H1 (cell line): Measurements from ENCODE around the gene TRPC1. TPM values are rescaled to one million over a fixed set of nuclear protein-coding genes. Genes with fewer than 3 reads are reported as not detected.
A peak's percentile ranks its signal among the peaks of the same experiment; 100 is the strongest.

Experiments
- ASH2L ChIP-seq: fragments of 200-600, 300-600 bp; sonication (generic); IDR thresholded peaks from one replicate; pipeline ENCODE4 v1.7.1; 2017; ENCODE audit warnings: low read length
- BACH1 ChIP-seq: IDR thresholded peaks from 2 replicates; pipeline ENCODE4 v1.6.1; 2012; ENCODE audit warnings: low read length, improper control_type of control experiment
- BCL11A ChIP-seq, 2 experiments: IDR thresholded peaks; one replicate each; pipeline ENCODE4 v1.6.1; 2011; ENCODE audit warnings: low read depth in 2 of 2, low read length in 2 of 2, mild to moderate bottlenecking in 2 of 2
- CBX8 ChIP-seq: fragments of 300-800, 300-1000 bp; sonication (generic); IDR thresholded peaks from 2 replicates; pipeline ENCODE4 v1.7.1; 2016; ENCODE audit warnings: low read depth, low read length, borderline replicate concordance
- CHD2 ChIP-seq: IDR thresholded peaks from 2 replicates; pipeline ENCODE4 v1.6.1; 2012; ENCODE audit warnings: low read length, improper control_type of control experiment
- CREB1 ChIP-seq: IDR thresholded peaks from 2 replicates; pipeline ENCODE4 v1.6.1; 2012; ENCODE audit warnings: inconsistent platforms
- EGR1 ChIP-seq: IDR thresholded peaks from 2 replicates; pipeline ENCODE4 v1.6.1; 2011; ENCODE audit warnings: low read depth, low read length, borderline replicate concordance
- GABPA ChIP-seq: IDR thresholded peaks from 2 replicates; pipeline ENCODE4 v1.6.1; 2011; ENCODE audit warnings: mild to moderate bottlenecking, low read length, moderate library complexity, borderline replicate concordance; ENCODE audit not compliant: insufficient read depth
- GTF2F1 ChIP-seq: IDR thresholded peaks from 2 replicates; pipeline ENCODE4 v1.6.1; 2012; ENCODE audit warnings: low read depth, low read length, improper control_type of control experiment, borderline replicate concordance
- HDAC6 ChIP-seq: IDR thresholded peaks from one replicate; pipeline ENCODE4 v1.7.1; 2012; ENCODE audit warnings: low read depth, mild to moderate bottlenecking, inconsistent platforms, low read length, moderate library complexity
- JUND ChIP-seq: IDR thresholded peaks from 2 replicates; pipeline ENCODE4 v1.6.1; 2011; ENCODE audit warnings: mild to moderate bottlenecking, improper control_type of control experiment, low read length
- RAD21 ChIP-seq, 2 experiments: IDR thresholded peaks in 1 of 2; conservative IDR thresholded peaks in 1 of 2; 2 replicates each; pipeline ENCODE4 v1.6.1; 2011; ENCODE audit warnings: low read depth in 2 of 2, low read length in 2 of 2, improper control_type of control experiment in 1 of 2, inconsistent platforms in 1 of 2, mild to moderate bottlenecking in 1 of 2, moderate library complexity in 1 of 2
- SIN3A ChIP-seq, 2 experiments: IDR thresholded peaks in 1 of 2; conservative IDR thresholded peaks in 1 of 2; 2 replicates each; pipeline ENCODE4 v1.6.1; 2011 to 2012; ENCODE audit warnings: low read length in 2 of 2, improper control_type of control experiment in 1 of 2, low read depth in 1 of 2, mild to moderate bottlenecking in 1 of 2
- SIRT6 ChIP-seq: IDR thresholded peaks from one replicate; pipeline ENCODE4 v1.7.1; 2012; ENCODE audit warnings: low read length, inconsistent platforms
- SP4 ChIP-seq: IDR thresholded peaks from 2 replicates; pipeline ENCODE4 v1.6.1; 2012; ENCODE audit warnings: low read length, inconsistent platforms
- SRF ChIP-seq: IDR thresholded peaks from 2 replicates; pipeline ENCODE4 v1.6.1; 2011; ENCODE audit warnings: mild to moderate bottlenecking, low read depth, low read length, moderate library complexity
- TAF7 ChIP-seq: optimal IDR thresholded peaks from 2 replicates; pipeline ENCODE3; 2011; ENCODE audit warnings: low read depth, mild to moderate bottlenecking, inconsistent platforms, low read length, moderate library complexity, borderline replicate concordance
- TBP ChIP-seq: IDR thresholded peaks from 2 replicates; pipeline ENCODE4 v1.6.1; 2011; ENCODE audit warnings: low read depth, low read length, improper control_type of control experiment
- TEAD4 ChIP-seq: IDR thresholded peaks from 2 replicates; pipeline ENCODE4 v1.6.1; 2012; ENCODE audit warnings: low read depth, low read length, inconsistent platforms, mixed read lengths
- polyA plus RNA-seq, 7 experiments: library from polyadenylated mRNA; depleted of rRNA in 3 of 7; stranded (reverse) in 5 of 7; unstranded in 2 of 7; fragments of >200 nt in 5 of 7; fragments of 200-250 nt in 2 of 7; gene quantifications; 1 replicate in 5 of 7; 2 replicates in 1 of 7; 4 replicates in 1 of 7; pipeline versions ENCODE4 v1.2.1 to v1.2.3, GENCODE V29; 2011 to 2013; ENCODE audit warnings: missing spikeins in 2 of 7, mixed read lengths in 2 of 7
- total RNA-seq: library from RNA; stranded (reverse); fragmentation: NEBNext Ultra II Directional; extraction: Animal tissue kit (Norgen Biotek cat#: 25700); gene quantifications from 2 replicates; pipeline ENCODE4 v1.2.1, GENCODE V29; 2021
- TF ChIP-seq, protein P1 (sequence below): IDR thresholded peaks from 2 replicates; pipeline ENCODE4 v1.6.1; 2012; ENCODE audit warnings: inconsistent platforms
- TF ChIP-seq, protein P2 (sequence below), 3 experiments: IDR thresholded peaks; 1 replicate in 2 of 3; 2 replicates in 1 of 3; pipeline versions ENCODE4 v1.5.1 to v1.6.1; 2011; ENCODE audit warnings: low read length in 3 of 3, mild to moderate bottlenecking in 3 of 3, inconsistent platforms in 2 of 3, low read depth in 1 of 3, moderate library complexity in 1 of 3; ENCODE audit not compliant: insufficient read depth in 1 of 3; ENCODE audit errors: control extremely low read depth in 1 of 3
- TF ChIP-seq, protein P3 (sequence below): IDR thresholded peaks from 2 replicates; pipeline ENCODE4 v1.6.1; 2011; ENCODE audit warnings: low read length, improper control_type of control experiment

TRPC1 gene
- total and polyA plus RNA-seq, 2 of the 8 experiments (the other 6 are each of a cell fraction or from before 2014, with no cell fraction given) = 22.6 to 23.1 TPM

DNA sequence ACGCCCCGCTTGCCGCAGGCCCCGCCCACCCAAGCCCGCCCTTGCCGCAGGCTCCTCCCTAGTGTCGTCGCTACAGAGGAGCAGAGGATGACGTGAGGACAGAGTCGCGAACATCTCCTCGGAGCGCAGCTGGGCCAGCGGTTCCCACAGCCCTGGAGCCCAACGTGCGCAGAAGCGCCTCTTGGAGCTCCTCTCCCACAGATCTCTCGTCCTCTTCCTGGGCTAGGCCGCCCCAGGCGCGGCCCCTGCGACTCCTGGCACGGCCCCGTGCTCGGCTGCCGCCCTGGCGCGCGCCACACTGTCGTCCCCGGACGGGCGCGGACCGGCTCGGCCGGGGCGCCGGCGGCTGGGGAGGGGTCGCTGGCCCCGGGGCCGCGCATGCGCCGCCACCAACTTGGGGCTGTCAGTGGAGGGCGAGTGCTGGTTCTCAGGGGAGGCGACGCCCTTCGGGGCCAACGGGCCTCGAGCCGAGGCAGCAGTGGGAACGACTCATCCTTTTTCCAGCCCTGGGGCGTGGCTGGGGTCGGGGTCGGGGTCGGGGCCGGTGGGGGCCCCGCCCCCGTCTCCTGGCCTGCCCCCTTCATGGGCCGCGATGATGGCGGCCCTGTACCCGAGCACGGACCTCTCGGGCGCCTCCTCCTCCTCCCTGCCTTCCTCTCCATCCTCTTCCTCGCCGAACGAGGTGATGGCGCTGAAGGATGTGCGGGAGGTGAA is at the start of gene TRPC1 (continued):
- TF ChIP-seq, protein P1, sequence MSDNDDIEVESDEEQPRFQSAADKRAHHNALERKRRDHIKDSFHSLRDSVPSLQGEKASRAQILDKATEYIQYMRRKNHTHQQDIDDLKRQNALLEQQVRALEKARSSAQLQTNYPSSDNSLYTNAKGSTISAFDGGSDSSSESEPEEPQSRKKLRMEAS = no peak
- peak; percentile 65 for TF ChIP-seq TBP
- no peak for TF ChIP-seq TAF7
- TF ChIP-seq SP4 = no peak
- TF ChIP-seq, protein P2, sequence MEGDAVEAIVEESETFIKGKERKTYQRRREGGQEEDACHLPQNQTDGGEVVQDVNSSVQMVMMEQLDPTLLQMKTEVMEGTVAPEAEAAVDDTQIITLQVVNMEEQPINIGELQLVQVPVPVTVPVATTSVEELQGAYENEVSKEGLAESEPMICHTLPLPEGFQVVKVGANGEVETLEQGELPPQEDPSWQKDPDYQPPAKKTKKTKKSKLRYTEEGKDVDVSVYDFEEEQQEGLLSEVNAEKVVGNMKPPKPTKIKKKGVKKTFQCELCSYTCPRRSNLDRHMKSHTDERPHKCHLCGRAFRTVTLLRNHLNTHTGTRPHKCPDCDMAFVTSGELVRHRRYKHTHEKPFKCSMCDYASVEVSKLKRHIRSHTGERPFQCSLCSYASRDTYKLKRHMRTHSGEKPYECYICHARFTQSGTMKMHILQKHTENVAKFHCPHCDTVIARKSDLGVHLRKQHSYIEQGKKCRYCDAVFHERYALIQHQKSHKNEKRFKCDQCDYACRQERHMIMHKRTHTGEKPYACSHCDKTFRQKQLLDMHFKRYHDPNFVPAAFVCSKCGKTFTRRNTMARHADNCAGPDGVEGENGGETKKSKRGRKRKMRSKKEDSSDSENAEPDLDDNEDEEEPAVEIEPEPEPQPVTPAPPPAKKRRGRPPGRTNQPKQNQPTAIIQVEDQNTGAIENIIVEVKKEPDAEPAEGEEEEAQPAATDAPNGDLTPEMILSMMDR (IDR thresholded peaks at IDR 0.05; ENCODE audit: control extremely low read depth in 1 of 3, insufficient read depth in 1 of 3, low read depth in 1 of 3, low read length in 3 of 3) = no peak
- no peak for TF ChIP-seq ASH2L
- TF ChIP-seq BCL11A (IDR thresholded peaks at IDR 0.05; ENCODE audit: low read depth in 2 of 2, low read length in 2 of 2) = no peak
- TF ChIP-seq SIN3A (conservative IDR thresholded peaks at IDR 0.05 in 1 of 2, IDR thresholded peaks at IDR 0.05 in 1 of 2; ENCODE audit: low read depth in 1 of 2, low read length in 2 of 2) = peak in 1 of 2 experiments; percentile 74; a peak in 2 of 4 replicates
- no peak for TF ChIP-seq GABPA
- TF ChIP-seq TEAD4 = no peak
- TF ChIP-seq CHD2 = no peak
- TF ChIP-seq, protein P3, sequence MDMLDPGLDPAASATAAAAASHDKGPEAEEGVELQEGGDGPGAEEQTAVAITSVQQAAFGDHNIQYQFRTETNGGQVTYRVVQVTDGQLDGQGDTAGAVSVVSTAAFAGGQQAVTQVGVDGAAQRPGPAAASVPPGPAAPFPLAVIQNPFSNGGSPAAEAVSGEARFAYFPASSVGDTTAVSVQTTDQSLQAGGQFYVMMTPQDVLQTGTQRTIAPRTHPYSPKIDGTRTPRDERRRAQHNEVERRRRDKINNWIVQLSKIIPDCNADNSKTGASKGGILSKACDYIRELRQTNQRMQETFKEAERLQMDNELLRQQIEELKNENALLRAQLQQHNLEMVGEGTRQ = no peak
- TF ChIP-seq SRF = no peak
- TF ChIP-seq CREB1 = peak; percentile 76
- TF ChIP-seq BACH1 = no peak
- TF ChIP-seq HDAC6 = no peak
- TF ChIP-seq CBX8 = no peak
- TF ChIP-seq JUND = no peak; the same call in 1 of the 2 replicates
- no peak for TF ChIP-seq SIRT6
- no peak for TF ChIP-seq EGR1
- no peak for TF ChIP-seq RAD21 (IDR thresholded peaks at IDR 0.05 in 1 of 2, conservative IDR thresholded peaks at IDR 0.05 in 1 of 2; ENCODE audit: low read depth in 2 of 2, low read length in 2 of 2)
- no peak for TF ChIP-seq GTF2F1
